Adrenal gland (tissue), 5 donors: ENCODE data around the gene SAMD4A.

Experiments used
- CTCF ChIP-seq, 6 experiments: fragments of 450-650 bp in 4 of 6; fragments of 200-600 bp in 2 of 6; sonication (generic) in 1 of 6; IDR thresholded peaks; 1 replicate in 5 of 6; 2 replicates in 1 of 6; pipeline versions ENCODE4 v1.5.1 to v1.8.0; 2016 to 2021; ENCODE audit warnings: antibody characterized with exemption in 6 of 6, mild to moderate bottlenecking in 2 of 6, moderate library complexity in 1 of 6
- POLR2A ChIP-seq, 2 donors: fragments of 450-650 bp; IDR thresholded peaks; one replicate each; pipeline ENCODE4 v1.6.1; 2017; ENCODE audit warnings: antibody characterized with exemption in 2 of 2, mild to moderate bottlenecking in 2 of 2, moderate library complexity in 1 of 2
- donor health status: DM: no; HTN: no; CAD: no.

- TF ChIP-seq POLR2A (IDR thresholded peaks at IDR 0.05) (no peak), CTCF (IDR thresholded peaks at IDR 0.05) (no peak)
Observed at GRCh38 chr14:54524410-54524809, 42.5 kb upstream of the SAMD4A start.
